ENCODE data around the gene SERTAD1.

Gene SERTAD1

DNA sequence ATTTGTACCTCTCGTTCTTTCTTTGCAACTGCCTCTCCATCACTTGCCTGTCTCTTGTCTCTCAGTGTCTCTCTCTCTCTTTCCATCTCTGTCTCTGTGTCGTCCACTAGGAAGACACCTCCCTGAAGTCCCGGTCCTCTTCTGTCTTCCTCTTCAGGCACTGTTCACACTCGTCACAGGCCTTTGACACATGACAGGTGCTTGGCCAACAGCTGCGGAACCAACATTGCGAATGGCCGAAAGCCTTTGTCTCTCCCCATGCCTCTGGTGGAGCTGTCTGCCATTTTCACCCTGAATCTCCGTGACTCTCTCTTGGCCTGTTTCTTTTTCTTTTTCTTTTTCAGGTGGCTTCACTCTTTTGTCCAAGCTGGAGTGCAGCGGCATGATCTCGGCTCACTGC lies 38.6 kb downstream of the SERTAD1 start:
- no peaks in the 10 kb centered on the region for H3K36me3 ChIP-seq (replicated peaks; ENCODE audit: insufficient read depth, low read length)
- H4K20me1 ChIP-seq (ENCODE audit: insufficient read depth, low read length) = no peaks in the 10 kb centered on the region
- H3K79me2 ChIP-seq (ENCODE audit: low read length) = no peaks in the 10 kb centered on the region
- H3K27me3 ChIP-seq (replicated peaks; ENCODE audit: insufficient read depth, low read length) = peaks cover 28% of the 10 kb centered on the region
- H3K27ac ChIP-seq (ENCODE audit: low read length) = no peak overlapping the region
- H3K4me2 ChIP-seq (ENCODE audit: low read depth, low read length) = no peak overlapping the region
- no peaks in the 10 kb centered on the region for H3K9me2 ChIP-seq (replicated peaks; ENCODE audit: insufficient read depth, low read length)
- H3F3A ChIP-seq (ENCODE audit: insufficient read depth, low read length) = no peaks in the 10 kb centered on the region
- H3K9ac ChIP-seq (ENCODE audit: low read length) = no peak overlapping the region
- TF ChIP-seq, protein P1, sequence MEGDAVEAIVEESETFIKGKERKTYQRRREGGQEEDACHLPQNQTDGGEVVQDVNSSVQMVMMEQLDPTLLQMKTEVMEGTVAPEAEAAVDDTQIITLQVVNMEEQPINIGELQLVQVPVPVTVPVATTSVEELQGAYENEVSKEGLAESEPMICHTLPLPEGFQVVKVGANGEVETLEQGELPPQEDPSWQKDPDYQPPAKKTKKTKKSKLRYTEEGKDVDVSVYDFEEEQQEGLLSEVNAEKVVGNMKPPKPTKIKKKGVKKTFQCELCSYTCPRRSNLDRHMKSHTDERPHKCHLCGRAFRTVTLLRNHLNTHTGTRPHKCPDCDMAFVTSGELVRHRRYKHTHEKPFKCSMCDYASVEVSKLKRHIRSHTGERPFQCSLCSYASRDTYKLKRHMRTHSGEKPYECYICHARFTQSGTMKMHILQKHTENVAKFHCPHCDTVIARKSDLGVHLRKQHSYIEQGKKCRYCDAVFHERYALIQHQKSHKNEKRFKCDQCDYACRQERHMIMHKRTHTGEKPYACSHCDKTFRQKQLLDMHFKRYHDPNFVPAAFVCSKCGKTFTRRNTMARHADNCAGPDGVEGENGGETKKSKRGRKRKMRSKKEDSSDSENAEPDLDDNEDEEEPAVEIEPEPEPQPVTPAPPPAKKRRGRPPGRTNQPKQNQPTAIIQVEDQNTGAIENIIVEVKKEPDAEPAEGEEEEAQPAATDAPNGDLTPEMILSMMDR (IDR thresholded peaks at IDR 0.05; ENCODE audit: low read length) = no peak
- no peaks in the 10 kb centered on the region for H3K4me1 ChIP-seq (ENCODE audit: low read length)
- DNase-seq = no peak
- no peak overlapping the region for H2AFZ ChIP-seq (ENCODE audit: low read length)
- H3K9me3 ChIP-seq (replicated peaks; ENCODE audit: insufficient read depth, low read length) = no peaks in the 10 kb centered on the region
- H3K4me3 ChIP-seq (ENCODE audit: low read length) = no peak overlapping the region

DNA sequence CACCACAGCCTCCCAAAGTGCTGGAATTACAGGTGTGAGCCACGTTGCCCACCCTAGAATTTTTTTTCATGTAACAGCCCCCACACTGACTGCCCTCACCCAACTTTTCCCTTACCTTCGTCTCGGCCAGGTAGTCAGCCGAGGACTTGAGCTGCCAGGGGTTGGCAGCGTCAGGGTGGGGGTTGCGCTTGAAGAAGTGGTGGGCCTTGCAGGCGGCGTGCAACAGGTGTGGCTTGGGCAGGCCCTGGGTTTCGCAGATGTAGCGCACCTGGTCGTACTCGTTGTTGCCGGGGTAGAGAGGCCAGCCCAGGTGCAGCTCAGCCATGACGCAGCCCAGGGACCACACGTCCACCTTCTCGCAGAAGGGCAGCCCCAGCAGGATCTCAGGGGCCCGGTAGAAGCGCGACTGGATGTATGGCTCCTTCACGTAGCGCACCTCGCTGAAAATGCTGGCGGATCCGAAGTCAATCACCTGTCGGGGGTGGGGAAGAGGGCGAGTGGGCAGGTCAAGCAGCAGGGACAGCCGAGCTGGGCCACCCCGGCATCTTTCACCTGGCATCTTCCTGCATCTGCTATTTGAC lies 42.0 kb downstream of the SERTAD1 start:
- no peak overlapping the region for H3K9ac ChIP-seq (ENCODE audit: low read length)
- H3K79me2 ChIP-seq (ENCODE audit: low read length) = no peaks in the 10 kb centered on the region
- no peaks in the 10 kb centered on the region for H3K9me2 ChIP-seq (replicated peaks; ENCODE audit: insufficient read depth, low read length)
- no peak overlapping the region for H3K27ac ChIP-seq (ENCODE audit: low read length)
- H3K9me3 ChIP-seq (replicated peaks; ENCODE audit: insufficient read depth, low read length) = no peaks in the 10 kb centered on the region
- no peaks in the 10 kb centered on the region for H3K36me3 ChIP-seq (replicated peaks; ENCODE audit: insufficient read depth, low read length)
- H3K4me3 ChIP-seq (ENCODE audit: low read length) = no peak overlapping the region
- no peak overlapping the region for H2AFZ ChIP-seq (ENCODE audit: low read length)
- no peaks in the 10 kb centered on the region for H3F3A ChIP-seq (ENCODE audit: insufficient read depth, low read length)
- H3K4me1 ChIP-seq (ENCODE audit: low read length) = no peaks in the 10 kb centered on the region
- no peak overlapping the region for H3K4me2 ChIP-seq (ENCODE audit: low read depth, low read length)
- DNase-seq = no peak
- TF ChIP-seq, protein P1 (IDR thresholded peaks at IDR 0.05; ENCODE audit: low read length) = no peak
- TF ChIP-seq EZH2phosphoT487 (IDR thresholded peaks at IDR 0.05; ENCODE audit: low read length) (no peak), EZH2 (optimal IDR thresholded peaks at IDR 0.05; ENCODE audit: low read depth, low read length) (no peak)
- peaks cover 28% of the 10 kb centered on the region for H3K27me3 ChIP-seq (replicated peaks; ENCODE audit: insufficient read depth, low read length)
- no peaks in the 10 kb centered on the region for H4K20me1 ChIP-seq (ENCODE audit: insufficient read depth, low read length)

DNA sequence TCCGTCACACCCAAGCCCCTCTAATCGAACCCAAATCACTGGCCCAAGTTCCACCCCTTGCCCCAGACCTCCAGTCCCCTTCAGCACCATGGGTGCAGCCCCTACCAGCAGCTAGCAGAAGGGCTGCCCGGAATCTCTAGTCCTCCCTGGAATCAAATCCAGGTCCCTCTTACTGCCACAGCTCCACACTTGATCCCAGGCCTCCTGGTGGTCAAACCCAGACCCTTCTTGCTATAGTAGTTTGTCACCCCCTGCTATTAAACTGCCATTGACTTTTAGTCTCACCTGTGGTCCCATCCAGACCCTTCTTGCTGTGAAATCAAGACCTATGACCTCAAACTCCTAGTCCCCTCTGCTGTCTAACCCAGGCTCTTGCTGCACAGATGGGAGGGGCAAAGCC lies 44.5 kb downstream of the SERTAD1 start:
- H3K79me2 ChIP-seq (ENCODE audit: low read length) = no peaks in the 10 kb centered on the region
- H3K4me3 ChIP-seq (ENCODE audit: low read length) = no peak overlapping the region
- H3K9ac ChIP-seq (ENCODE audit: low read length) = no peak overlapping the region
- no peak for DNase-seq
- H4K20me1 ChIP-seq (ENCODE audit: insufficient read depth, low read length) = no peaks in the 10 kb centered on the region
- no peak overlapping the region for H2AFZ ChIP-seq (ENCODE audit: low read length)
- TF ChIP-seq EZH2phosphoT487 (IDR thresholded peaks at IDR 0.05; ENCODE audit: low read length) (no peak), EZH2 (optimal IDR thresholded peaks at IDR 0.05; ENCODE audit: low read depth, low read length) (no peak)
- TF ChIP-seq, protein P1 (IDR thresholded peaks at IDR 0.05; ENCODE audit: low read length) = no peak
- H3K27ac ChIP-seq (ENCODE audit: low read length) = no peak overlapping the region
- H3F3A ChIP-seq (ENCODE audit: insufficient read depth, low read length) = no peaks in the 10 kb centered on the region
- no peaks in the 10 kb centered on the region for H3K4me1 ChIP-seq (ENCODE audit: low read length)
- no peaks in the 10 kb centered on the region for H3K9me2 ChIP-seq (replicated peaks; ENCODE audit: insufficient read depth, low read length)
- H3K27me3 ChIP-seq (replicated peaks; ENCODE audit: insufficient read depth, low read length) = peaks cover 18% of the 10 kb centered on the region
- H3K9me3 ChIP-seq (replicated peaks; ENCODE audit: insufficient read depth, low read length) = no peaks in the 10 kb centered on the region
- no peaks in the 10 kb centered on the region for H3K36me3 ChIP-seq (replicated peaks; ENCODE audit: insufficient read depth, low read length)
- no peak overlapping the region for H3K4me2 ChIP-seq (ENCODE audit: low read depth, low read length)

All from MM.1S (cell line).